Epithelial cell of umbilical artery (primary cell): ENCODE results near the gene MCM6. TPM values are rescaled to one million over a fixed set of nuclear protein-coding genes. Genes with fewer than 3 reads are reported as not detected.

ENCODE experiments used
- total RNA-seq: library from RNA; depleted of rRNA; stranded (reverse); fragments of >200 nt; gene quantifications from 2 replicates; pipeline ENCODE4 v1.2.3, GENCODE V29; 2014

MCM6 gene
- 27.4 and 27.9 TPM in 2 replicates for total RNA-seq

GRCh38 chr2:135876066-135876711 is at the start of gene MCM6:
MCM6 (minus strand) TSS chr2:135876443; CDS start chr2:135876365, 78 bp downstream.

DNA sequence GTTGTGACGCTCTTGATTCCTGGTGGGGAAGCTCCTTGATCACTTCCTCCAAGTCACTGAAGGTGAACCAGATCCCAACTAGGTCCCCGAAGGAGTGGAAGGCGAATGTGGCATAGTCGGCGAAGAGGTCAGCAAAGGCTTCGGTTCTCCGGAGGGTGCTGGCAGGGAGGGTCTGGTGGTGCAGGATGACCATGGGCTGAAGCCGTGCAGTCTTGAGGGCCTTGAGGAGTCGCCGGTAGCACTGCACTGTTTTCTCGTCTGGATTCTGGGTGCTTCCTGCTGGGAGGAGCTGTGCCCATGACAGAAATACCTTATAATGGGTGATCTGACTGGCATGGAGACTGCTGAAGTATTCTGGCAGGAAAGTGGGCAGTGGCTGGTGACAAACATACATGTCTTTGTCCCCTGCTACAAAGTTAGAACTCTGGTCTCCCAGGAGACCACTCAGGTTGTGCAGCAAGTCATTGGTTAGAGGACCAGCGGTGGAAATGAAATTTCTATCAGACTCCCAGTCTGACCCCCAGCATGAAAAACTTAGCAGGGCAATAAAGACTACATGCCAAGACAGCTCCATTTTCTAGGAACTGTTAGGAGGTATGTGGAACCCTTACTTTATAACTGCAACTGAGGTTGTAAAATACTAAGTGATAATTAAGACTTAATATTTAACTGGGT is 39.5 kb downstream of the MCM6 start, which contains the start of gene LCT:
Gene LCT (minus strand): TSS at position 589 of the 675 bp plus-strand sequence. CDS start 15 bp downstream, at position 574.

Other genes starting within 250 kb of the MCM6 start
- gene UBXN4, start 134.6 kb downstream of the MCM6 start, total RNA-seq, result 64.6 and 67.9 TPM in 2 replicates
- gene LCT, start 39.3 kb downstream of the MCM6 start, total RNA-seq, result not detected in 2 replicates
- gene DARS1, start 109.2 kb upstream of the MCM6 start, total RNA-seq, result 99.1 and 110 TPM in 2 replicates
- gene CXCR4, start 241.7 kb upstream of the MCM6 start, total RNA-seq, result 167 and 304 TPM in 2 replicates